GM18873 (cell line): Measurements from ENCODE around the gene DIDO1.

Experiments used
- ATAC-seq: cut with Tn5 transposase; IDR thresholded peaks from one replicate; pipeline ENCODE4 v1.9.1; 2021; ENCODE audit warnings: mild to moderate bottlenecking, moderate library complexity, moderate number of reproducible peaks; ENCODE audit not compliant: unreplicated experiment, low FRiP score

DIDO1 gene

GRCh38 chr20:62914436-62914835 is 11.9 kb downstream of the DIDO1 start:
- no peak for ATAC-seq

DNA sequence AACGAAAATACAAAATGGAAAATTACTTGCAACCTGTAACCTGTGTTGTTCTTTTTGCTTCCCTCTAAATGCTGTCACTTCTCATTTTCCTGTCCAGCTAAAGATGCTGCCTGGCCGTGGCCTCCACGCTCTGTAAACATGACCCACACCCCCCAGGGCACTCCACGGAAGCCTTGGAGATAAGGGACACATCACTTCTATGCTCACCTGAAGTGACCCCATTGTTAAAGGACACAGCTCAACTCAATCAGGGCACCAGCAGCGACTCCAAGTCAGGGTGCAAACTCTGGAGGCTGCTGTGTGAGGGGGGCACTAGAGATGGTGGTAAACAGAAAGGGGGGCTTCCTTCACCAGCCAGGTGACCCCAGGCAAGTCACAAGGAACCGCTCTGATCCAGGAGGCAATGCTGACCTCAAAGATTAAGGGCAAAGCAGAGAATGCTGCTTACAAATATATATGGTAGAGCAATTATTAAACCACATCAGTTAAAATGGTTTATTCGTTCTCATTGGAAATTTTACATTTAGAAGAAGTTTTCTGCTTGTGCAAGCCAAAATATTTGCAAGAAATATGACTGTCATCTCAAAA is 13.2 kb downstream of the DIDO1 start:
- no peak for ATAC-seq

DNA sequence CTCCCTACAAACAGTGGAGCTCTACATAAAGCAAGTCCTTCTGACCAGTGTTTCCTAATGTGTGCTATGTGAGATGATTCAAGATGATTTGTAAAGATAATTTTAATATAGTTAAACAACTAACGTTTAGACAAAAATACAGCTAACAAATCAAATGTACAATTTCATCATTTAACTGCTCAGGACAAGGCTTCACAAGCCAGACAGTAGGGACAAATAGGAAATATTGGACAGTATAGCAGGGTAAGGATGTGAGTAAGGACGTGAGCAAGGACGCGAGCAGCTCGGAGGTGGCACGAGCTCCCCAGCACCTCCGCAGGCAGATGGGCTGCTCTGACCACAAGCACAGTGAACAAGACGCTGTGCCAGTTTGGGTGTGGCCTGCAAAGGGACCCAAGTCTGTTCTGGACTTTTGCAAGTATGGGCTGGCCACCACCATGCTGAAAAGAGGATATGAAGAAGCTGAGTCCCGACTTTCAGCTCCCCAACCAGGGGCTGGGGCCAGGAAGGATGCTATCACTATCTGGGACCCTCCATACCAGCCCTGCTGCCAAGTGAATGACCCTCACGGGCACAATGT is 14.5 kb downstream of the DIDO1 start:
- no peak for ATAC-seq

- no peak for ATAC-seq
Observed at GRCh38 chr20:62910777-62911497, 15.4 kb downstream of the DIDO1 start.

DNA sequence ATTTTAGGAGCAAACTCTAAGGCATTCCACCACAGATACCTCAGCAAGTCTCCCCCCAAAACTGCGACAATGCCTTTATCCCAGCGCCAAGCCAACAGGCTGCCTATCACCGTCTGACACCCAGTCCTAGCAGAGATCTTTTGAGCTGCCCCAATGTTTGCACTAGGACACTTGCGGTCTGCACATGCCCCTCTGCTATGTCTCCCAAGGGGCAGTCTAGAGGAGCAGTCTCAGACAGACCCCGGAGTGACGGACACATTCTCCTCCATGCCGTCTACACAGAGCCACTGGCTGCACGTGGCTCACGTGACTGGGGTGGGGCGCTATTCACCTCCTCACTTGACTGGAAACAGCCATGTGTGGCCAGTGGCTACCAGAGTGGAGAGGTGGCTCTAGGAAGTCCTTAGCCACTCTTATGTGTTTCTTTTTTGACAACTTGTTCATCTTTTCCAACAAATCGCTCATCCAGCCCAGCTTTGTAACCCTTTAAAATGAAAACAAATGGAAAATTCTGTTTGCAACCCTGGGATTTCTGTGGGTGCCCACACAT is 16.0 kb downstream of the DIDO1 start:
- ATAC-seq: no peak

DNA sequence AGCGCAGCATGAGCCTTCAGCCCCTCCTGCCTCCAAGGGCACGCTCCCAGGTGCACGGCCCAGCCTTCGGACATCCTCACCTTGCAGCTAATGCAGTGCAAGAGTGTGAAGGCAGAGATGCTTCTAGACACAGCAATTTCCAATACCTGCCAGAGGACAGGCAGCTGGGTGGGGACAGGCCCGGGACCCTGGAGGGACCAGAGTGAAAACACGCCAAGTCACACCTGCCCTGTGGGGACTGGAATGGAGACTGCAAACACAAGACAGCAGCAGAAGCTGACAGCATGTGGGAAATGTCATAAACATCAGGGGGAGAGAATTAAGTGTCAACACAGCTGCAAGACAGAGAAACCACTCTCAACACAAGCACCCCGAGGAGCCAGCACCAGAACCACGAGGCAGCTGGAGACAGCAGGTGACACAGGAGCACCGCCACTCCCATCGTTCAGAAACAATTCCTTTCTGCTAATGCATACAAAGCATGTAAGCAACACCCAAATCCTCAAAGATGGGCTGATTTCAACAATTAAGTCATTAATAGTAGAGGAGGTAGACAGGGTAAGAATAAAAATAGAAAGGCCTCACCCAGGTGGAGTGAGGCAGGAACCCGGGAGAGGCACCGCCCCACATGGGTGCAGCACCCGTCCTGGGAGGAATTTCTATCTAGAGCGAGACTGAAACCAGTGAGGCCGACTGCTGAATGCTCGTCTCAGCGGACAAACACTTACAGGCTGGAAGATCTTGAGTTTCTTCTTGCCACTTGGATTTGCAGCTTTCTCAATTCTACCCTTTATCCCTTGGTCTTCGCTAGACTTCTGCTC is 17.1 kb downstream of the DIDO1 start:
- ATAC-seq: no peak

- no peak for ATAC-seq
Observed at GRCh38 chr20:62907384-62908317, 18.7 kb downstream of the DIDO1 start.

GRCh38 chr20:62906647-62907375 is 19.5 kb downstream of the DIDO1 start:
- ATAC-seq: no peak

GRCh38 chr20:62906209-62906608 is 20.1 kb downstream of the DIDO1 start:
- ATAC-seq: no peak

- ATAC-seq: no peak
Observed at GRCh38 chr20:62905536-62906117, 20.7 kb downstream of the DIDO1 start.

- ATAC-seq: no peak
Observed at GRCh38 chr20:62902926-62903615, 23.2 kb downstream of the DIDO1 start.

DNA sequence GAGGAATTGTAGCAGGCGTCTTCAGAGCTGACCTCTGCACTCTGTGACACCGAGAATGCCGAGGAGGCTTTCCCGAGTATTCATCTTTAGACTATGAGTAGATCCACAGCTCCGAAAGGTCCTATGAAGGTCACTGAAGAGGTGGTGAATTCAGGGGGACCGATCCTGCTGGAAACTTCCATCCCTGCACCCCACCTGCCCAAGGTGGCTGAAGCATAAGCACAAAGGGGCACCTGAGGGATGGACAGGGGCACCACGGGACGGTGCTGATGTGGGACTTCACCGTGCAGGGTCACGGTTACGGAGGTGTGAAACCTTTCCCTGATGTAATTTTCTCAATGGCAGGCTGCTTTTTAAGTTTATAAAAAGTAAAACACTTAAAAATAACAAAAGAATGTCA is 24.4 kb downstream of the DIDO1 start:
- no peak for ATAC-seq

GRCh38 chr20:62900692-62901584 is 25.4 kb downstream of the DIDO1 start:
- ATAC-seq: no peak

DNA sequence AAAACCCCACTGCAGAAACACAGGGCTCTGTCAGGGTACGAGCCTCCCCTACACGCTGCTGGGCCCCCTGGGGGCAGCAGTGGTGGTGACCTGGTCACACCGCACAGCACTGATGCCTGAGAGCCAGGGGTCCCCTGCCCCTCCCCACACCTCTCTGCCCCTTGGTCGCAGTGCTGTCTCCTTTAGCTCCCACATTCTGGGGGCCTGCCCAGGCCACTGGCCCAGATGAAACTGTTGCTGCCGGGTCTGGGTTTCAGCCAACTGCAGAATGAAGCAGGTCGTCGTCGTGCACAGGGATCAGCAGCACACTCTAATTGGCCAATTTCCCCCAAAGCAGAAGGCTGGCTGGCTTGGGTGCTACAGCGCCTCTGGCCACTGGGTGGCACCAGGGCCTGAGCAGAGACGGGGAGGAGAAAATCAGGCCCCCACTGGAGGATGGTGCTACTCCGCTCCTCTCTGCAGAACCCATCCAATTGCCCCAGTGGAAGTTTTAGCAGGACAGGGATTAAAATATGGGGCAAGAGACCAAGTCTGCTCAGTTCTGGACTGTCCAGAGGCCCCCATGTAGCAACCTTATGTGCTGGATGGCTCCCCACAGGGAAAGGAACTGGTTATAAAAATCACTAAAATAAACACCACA is 26.1 kb downstream of the DIDO1 start:
- ATAC-seq: peak; percentile 59

GRCh38 chr20:62899633-62900051 is 26.7 kb downstream of the DIDO1 start:
- no peak for ATAC-seq

DNA sequence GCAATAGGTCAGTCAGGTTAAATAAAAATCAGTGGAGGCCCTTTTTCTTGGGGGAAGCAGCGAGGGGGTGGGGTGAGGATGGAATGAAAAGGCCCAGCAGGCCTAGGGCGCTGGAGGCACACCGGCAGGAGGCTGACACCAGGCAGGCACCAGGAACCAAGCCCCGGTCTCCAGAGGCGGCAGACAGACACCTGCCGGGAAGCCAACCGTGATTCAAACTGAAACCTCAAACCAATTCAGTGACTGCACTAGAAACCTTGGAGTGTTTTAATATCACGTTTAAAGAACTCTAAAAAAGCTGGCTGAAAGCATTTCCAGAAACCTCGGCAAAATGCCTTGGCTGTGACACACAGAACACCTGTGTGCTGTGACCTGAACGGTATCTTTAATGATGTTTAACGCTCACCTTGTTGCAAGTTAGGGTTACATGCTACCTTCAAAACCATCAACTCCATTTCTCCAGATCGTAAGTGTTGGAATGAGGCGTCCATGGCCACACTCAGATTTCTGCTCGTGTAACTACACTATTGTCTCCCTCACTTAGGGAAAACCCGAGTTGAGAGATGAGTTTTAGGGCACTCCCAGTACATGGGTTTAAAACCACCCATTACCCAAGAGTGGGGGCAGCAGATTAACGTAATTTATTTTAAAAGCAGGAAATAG is 27.2 kb downstream of the DIDO1 start:
- ATAC-seq: no peak
